Prostate gland (tissue), 2 donors: ENCODE measurements around the gene CEBPE. TPM values are rescaled to one million over a fixed set of nuclear protein-coding genes. Genes with fewer than 3 reads are reported as not detected.

Experiments used
- DNase-seq: peaks from one replicate; pipeline ENCODE4 v3.0.0-alpha.2; 2019; ENCODE audit warnings: low spot score
- H3K27ac ChIP-seq, 2 donors: fragments of 200-600 bp; sonication (generic); 2 replicates each; pipeline ENCODE4 v1.5.1; 2017 to 2019
- H3K27me3 ChIP-seq: fragments of 200-600 bp; sonication (generic); replicated peaks from 2 replicates; pipeline ENCODE4 v1.5.1; 2019; ENCODE audit not compliant: insufficient read depth
- H3K36me3 ChIP-seq, 2 donors: fragments of 200-600 bp; sonication (generic); 1 replicate in 1 of 2; 2 replicates in 1 of 2; pipeline versions ENCODE4 v1.5.1 to v1.8.1; 2017 to 2019
- H3K4me1 ChIP-seq: fragments of 200-600 bp; sonication (generic); replicated peaks from 2 replicates; pipeline ENCODE4 v1.5.1; 2019
- H3K4me3 ChIP-seq, 2 donors: fragments of 200-600 bp; sonication (generic); 2 replicates each; pipeline ENCODE4 v1.5.1; 2017 to 2019
- H3K9me3 ChIP-seq: fragments of 200-600 bp; sonication (generic); 2 replicates; pipeline ENCODE4 v1.5.1; 2017
- CTCF ChIP-seq, 4 experiments: fragments of 200-600 bp in 2 of 4; fragments of 450-650 bp in 2 of 4; sonication (generic) in 2 of 4; IDR thresholded peaks; 1 replicate in 3 of 4; 2 replicates in 1 of 4; pipeline ENCODE4 v1.5.1; 2016 to 2019; ENCODE audit warnings: antibody characterized with exemption in 4 of 4, mild to moderate bottlenecking in 2 of 4, moderate library complexity in 2 of 4
- POLR2A ChIP-seq: fragments of 450-650 bp; IDR thresholded peaks from one replicate; pipeline ENCODE4 v1.6.1; 2016; ENCODE audit warnings: antibody characterized with exemption, mild to moderate bottlenecking
- POLR2AphosphoS5 ChIP-seq: sonication (generic); formaldehyde crosslinking; IDR thresholded peaks from one replicate; pipeline ENCODE4 v1.6.1; 2017; ENCODE audit warnings: antibody characterized with exemption
- WGBS: methylation state at CpG from one replicate; pipeline ENCODE4 v1.1.5; 2018; 5-methylcytosine and 5-hydroxymethylcytosine counted together
- intact Hi-C: fragments of 100-400 bp; cut with DNase I; formaldehyde crosslinking; loops from one replicate; pipeline ENCODE4 v1.14.2; 2022
- total RNA-seq, 2 donors: library from RNA; depleted of rRNA; stranded (reverse); fragments of >200 nt; gene quantifications; one replicate each; pipeline ENCODE4 v1.1.0, GENCODE V29; 2016

CEBPE gene
- total RNA-seq, 2 donors from 2014 or later: not detected

GRCh38 chr14:23158779-23159178 is 39.7 kb upstream of the CEBPE start:
- no peak overlapping the region for H3K4me3 ChIP-seq
- H3K4me1 ChIP-seq: peaks cover 9% of the 10 kb centered on the region
- no peak for DNase-seq
- TF ChIP-seq POLR2AphosphoS5 (no peak), POLR2A (no peak), CTCF (IDR thresholded peaks at IDR 0.05) (no peak)
- H3K9me3 ChIP-seq: no peaks in the 10 kb centered on the region
- intact Hi-C loops: no loop called here
- no peak overlapping the region for H3K27ac ChIP-seq
- no peaks in the 10 kb centered on the region for H3K27me3 ChIP-seq
- H3K36me3 ChIP-seq: no peaks in the 10 kb centered on the region
- 70% methylated on average over 2 of the region's 2 CpGs for WGBS

GRCh38 chr14:23154964-23155587 is 36.0 kb upstream of the CEBPE start:
- intact Hi-C loops: loop anchor here (2.0 kb wide), 2 partner anchors 28 to 32 kb away; partner anchors contain the start of gene SLC7A8
- no peaks in the 10 kb centered on the region for H3K36me3 ChIP-seq
- WGBS: 14% methylated on average over 10 of the region's 10 CpGs
- no peaks in the 10 kb centered on the region for H3K27me3 ChIP-seq
- no peaks in the 10 kb centered on the region for H3K9me3 ChIP-seq
- TF ChIP-seq POLR2A: no peak
- TF ChIP-seq POLR2AphosphoS5: peak; percentile 93
- TF ChIP-seq CTCF (IDR thresholded peaks at IDR 0.05): peak in 1 of 4 experiments; percentile 35
- peak overlapping the region; percentile 91 to 97 for H3K27ac ChIP-seq
- DNase-seq: peak; percentile 91
- H3K4me1 ChIP-seq: peaks cover 25% of the 10 kb centered on the region
- H3K4me3 ChIP-seq: peak overlapping the region in 1 of 2 donors; percentile 28

- peaks cover 25% of the 10 kb centered on the region for H3K4me1 ChIP-seq
- no peaks in the 10 kb centered on the region for H3K27me3 ChIP-seq
- H3K36me3 ChIP-seq: no peaks in the 10 kb centered on the region
- DNase-seq: peak; percentile 96
- intact Hi-C loops: loop anchor here (2.0 kb wide), 2 partner anchors 29 to 31 kb away; partner anchors contain the start of gene SLC7A8
- 9% methylated on average over 28 of the region's 28 CpGs for WGBS
- no peaks in the 10 kb centered on the region for H3K9me3 ChIP-seq
- H3K4me3 ChIP-seq: peak overlapping the region; percentile 15 to 28
- peak overlapping the region; percentile 91 to 97 for H3K27ac ChIP-seq
- TF ChIP-seq CTCF (IDR thresholded peaks at IDR 0.05): no peak
- peak; percentile 83 for TF ChIP-seq POLR2AphosphoS5
- peak; percentile 69 for TF ChIP-seq POLR2A
Observed at GRCh38 chr14:23153851-23154796, 35.1 kb upstream of the CEBPE start.

GRCh38 chr14:23151342-23151741 is 32.3 kb upstream of the CEBPE start:
- no peak for TF ChIP-seq CTCF (IDR thresholded peaks at IDR 0.05)
- TF ChIP-seq POLR2A: no peak
- TF ChIP-seq POLR2AphosphoS5: no peak
- H3K27ac ChIP-seq: peak overlapping the region; percentile 77 to 91
- H3K9me3 ChIP-seq: no peaks in the 10 kb centered on the region
- no peak overlapping the region for H3K4me3 ChIP-seq
- intact Hi-C loops: no loop called here
- WGBS: 85% methylated on average over 2 of the region's 2 CpGs
- no peaks in the 10 kb centered on the region for H3K36me3 ChIP-seq
- no peaks in the 10 kb centered on the region for H3K27me3 ChIP-seq
- no peak for DNase-seq
- peaks cover 25% of the 10 kb centered on the region for H3K4me1 ChIP-seq
